ENCODE measurements around the gene SLC29A3.

GRCh38 chr10:71332466-71332865, 13.4 kb downstream of the SLC29A3 start:
- TF ChIP-seq CTCF (IDR thresholded peaks at IDR 0.05), result no peak
- no peak for TF ChIP-seq TCF7L2 (IDR thresholded peaks at IDR 0.05; ENCODE audit: low read depth, low read length)
- no peak for TF ChIP-seq REST (IDR thresholded peaks at IDR 0.05; ENCODE audit: insufficient read depth in 1 of 2, low read depth in 2 of 2, low read length in 1 of 2)
- no peak for TF ChIP-seq POLR2AphosphoS5 (IDR thresholded peaks at IDR 0.05; ENCODE audit: low read depth, low read length)

All from Panc1 (cell line).